DMS114 treated with DMSO at 0.1 percent for 48 hours (cell line): Measurements from ENCODE around the gene THSD8.
"Not testable (repeated sequence)": the region's sequence is repeated elsewhere in the genome, so short reads cannot be mapped to it uniquely, and the experiment has no call there.

Source experiments
- DNase-seq: peaks from one replicate; lab custom pipeline; 2025; ENCODE audit not compliant: unreplicated experiment; lab: John Stamatoyannopoulos, UW

Gene THSD8

GRCh38 chr19:12825254-12826131 is 23.6 kb downstream of the THSD8 start:
- DNase-seq, result no peak

- DNase-seq, result no peak
Observed at GRCh38 chr19:12828494-12828893, 26.6 kb downstream of the THSD8 start.

GRCh38 chr19:12833418-12833737 is 31.5 kb downstream of the THSD8 start:
- DNase-seq, result no peak

- no peak for DNase-seq
Observed at GRCh38 chr19:12833738-12834565, 32.1 kb downstream of the THSD8 start.

GRCh38 chr19:12834566-12834943 is 32.7 kb downstream of the THSD8 start, which contains the start of gene RTBDN:
Gene RTBDN, minus strand, starts transcription at chr19:12834579. Its CDS starts 4,600 bp downstream, at chr19:12829979.
- peak; percentile 15 for DNase-seq

GRCh38 chr19:12834976-12835757 is 33.3 kb downstream of the THSD8 start:
- peak; percentile 43 for DNase-seq

- no peak for DNase-seq
Observed at GRCh38 chr19:12836529-12836863, 34.6 kb downstream of the THSD8 start.

GRCh38 chr19:12837225-12837624 is 35.4 kb downstream of the THSD8 start:
- DNase-seq, result no peak

- no peak for DNase-seq
Observed at GRCh38 chr19:12838182-12838885, 36.5 kb downstream of the THSD8 start, which contains the start of gene MAST1. Gene MAST1, plus strand, starts transcription at chr19:12838515. Its CDS starts 58 bp downstream, at chr19:12838573.

- no peak for DNase-seq
Observed at GRCh38 chr19:12838886-12839756, 37.3 kb downstream of the THSD8 start.

GRCh38 chr19:12840091-12841079 is 38.5 kb downstream of the THSD8 start:
- DNase-seq, result no peak

GRCh38 chr19:12841094-12841493 is 39.2 kb downstream of the THSD8 start:
- no peak for DNase-seq

GRCh38 chr19:12842511-12842910 is 40.6 kb downstream of the THSD8 start:
- no peak for DNase-seq

- DNase-seq, result no peak
Observed at GRCh38 chr19:12843328-12843727, 41.5 kb downstream of the THSD8 start.

- DNase-seq, result no peak
Observed at GRCh38 chr19:12843999-12844732, 42.3 kb downstream of the THSD8 start.

- not testable (repeated sequence) for DNase-seq
Observed at GRCh38 chr19:12846613-12847012, 44.7 kb downstream of the THSD8 start.

GRCh38 chr19:12847159-12848139 is 45.6 kb downstream of the THSD8 start:
- DNase-seq, result no peak
